ENCODE measurements around the gene TMEM169. TPM values are rescaled to one million over a fixed set of nuclear protein-coding genes. Genes with fewer than 3 reads are reported as not detected.
A peak's percentile ranks its signal among the peaks of the same experiment; 100 is the strongest.

The TMEM169 gene
- total and polyA plus RNA-seq, 10 of the 15 experiments (the other 5 are each of a cell fraction or from before 2014, with no cell fraction given): 0.23 to 3.2 (median 2.3) TPM

DNA sequence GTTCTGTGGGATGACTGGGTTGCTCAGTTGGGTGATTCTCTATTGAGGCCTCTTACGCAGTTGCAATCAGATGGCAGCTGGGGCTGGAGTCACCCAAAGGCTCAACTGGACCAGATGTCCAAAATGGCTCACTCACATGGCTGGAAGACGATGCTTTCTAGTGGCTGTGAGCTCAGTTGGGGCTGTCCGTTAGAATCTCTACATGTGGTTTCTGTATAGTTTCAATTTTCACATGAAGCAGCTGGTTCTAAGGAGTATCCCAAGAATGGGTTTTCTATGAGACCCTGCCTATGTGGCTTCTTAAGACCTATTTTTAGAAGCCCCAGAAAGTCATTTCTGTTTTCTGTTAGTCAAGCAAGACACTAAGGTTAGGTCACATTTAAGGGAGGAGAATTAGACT is 31.9 kb downstream of the TMEM169 start (continued):
- TF ChIP-seq, protein P1, sequence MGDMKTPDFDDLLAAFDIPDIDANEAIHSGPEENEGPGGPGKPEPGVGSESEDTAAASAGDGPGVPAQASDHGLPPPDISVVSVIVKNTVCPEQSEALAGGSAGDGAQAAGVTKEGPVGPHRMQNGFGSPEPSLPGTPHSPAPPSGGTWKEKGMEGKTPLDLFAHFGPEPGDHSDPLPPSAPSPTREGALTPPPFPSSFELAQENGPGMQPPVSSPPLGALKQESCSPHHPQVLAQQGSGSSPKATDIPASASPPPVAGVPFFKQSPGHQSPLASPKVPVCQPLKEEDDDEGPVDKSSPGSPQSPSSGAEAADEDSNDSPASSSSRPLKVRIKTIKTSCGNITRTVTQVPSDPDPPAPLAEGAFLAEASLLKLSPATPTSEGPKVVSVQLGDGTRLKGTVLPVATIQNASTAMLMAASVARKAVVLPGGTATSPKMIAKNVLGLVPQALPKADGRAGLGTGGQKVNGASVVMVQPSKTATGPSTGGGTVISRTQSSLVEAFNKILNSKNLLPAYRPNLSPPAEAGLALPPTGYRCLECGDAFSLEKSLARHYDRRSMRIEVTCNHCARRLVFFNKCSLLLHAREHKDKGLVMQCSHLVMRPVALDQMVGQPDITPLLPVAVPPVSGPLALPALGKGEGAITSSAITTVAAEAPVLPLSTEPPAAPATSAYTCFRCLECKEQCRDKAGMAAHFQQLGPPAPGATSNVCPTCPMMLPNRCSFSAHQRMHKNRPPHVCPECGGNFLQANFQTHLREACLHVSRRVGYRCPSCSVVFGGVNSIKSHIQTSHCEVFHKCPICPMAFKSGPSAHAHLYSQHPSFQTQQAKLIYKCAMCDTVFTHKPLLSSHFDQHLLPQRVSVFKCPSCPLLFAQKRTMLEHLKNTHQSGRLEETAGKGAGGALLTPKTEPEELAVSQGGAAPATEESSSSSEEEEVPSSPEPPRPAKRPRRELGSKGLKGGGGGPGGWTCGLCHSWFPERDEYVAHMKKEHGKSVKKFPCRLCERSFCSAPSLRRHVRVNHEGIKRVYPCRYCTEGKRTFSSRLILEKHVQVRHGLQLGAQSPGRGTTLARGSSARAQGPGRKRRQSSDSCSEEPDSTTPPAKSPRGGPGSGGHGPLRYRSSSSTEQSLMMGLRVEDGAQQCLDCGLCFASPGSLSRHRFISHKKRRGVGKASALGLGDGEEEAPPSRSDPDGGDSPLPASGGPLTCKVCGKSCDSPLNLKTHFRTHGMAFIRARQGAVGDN (IDR thresholded peaks at IDR 0.05): peak; percentile 62; the same call in 1 of the 2 replicates
- TF ChIP-seq NBN (IDR thresholded peaks at IDR 0.05) (no peak), NR2F1 (conservative IDR thresholded peaks at IDR 0.05) (peak; percentile 32; the same call in 1 of the 2 replicates), CHD1 (IDR thresholded peaks at IDR 0.05; ENCODE audit: low read depth, low read length) (no peak), ASH2L (IDR thresholded peaks at IDR 0.05; ENCODE audit: borderline replicate concordance, low read depth) (no peak), POLR2A (IDR thresholded peaks at IDR 0.05; ENCODE audit: low read depth, low read length) (peak; percentile 59), GABPA (IDR thresholded peaks at IDR 0.05; ENCODE audit: low read depth) (0 out of 2 replicates have a peak, but pooled peaks have one; percentile 41), SIX5 (IDR thresholded peaks at IDR 0.05; ENCODE audit: low read depth, low read length, severe bottlenecking) (no peak), IKZF2 (IDR thresholded peaks at IDR 0.05) (peak; percentile 47 to 61; a peak in 2 of 4 replicates)
- TF ChIP-seq, protein P2, sequence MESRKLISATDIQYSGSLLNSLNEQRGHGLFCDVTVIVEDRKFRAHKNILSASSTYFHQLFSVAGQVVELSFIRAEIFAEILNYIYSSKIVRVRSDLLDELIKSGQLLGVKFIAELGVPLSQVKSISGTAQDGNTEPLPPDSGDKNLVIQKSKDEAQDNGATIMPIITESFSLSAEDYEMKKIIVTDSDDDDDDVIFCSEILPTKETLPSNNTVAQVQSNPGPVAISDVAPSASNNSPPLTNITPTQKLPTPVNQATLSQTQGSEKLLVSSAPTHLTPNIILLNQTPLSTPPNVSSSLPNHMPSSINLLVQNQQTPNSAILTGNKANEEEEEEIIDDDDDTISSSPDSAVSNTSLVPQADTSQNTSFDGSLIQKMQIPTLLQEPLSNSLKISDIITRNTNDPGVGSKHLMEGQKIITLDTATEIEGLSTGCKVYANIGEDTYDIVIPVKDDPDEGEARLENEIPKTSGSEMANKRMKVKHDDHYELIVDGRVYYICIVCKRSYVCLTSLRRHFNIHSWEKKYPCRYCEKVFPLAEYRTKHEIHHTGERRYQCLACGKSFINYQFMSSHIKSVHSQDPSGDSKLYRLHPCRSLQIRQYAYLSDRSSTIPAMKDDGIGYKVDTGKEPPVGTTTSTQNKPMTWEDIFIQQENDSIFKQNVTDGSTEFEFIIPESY (IDR thresholded peaks at IDR 0.05): no peak
- TF ChIP-seq, protein P3, sequence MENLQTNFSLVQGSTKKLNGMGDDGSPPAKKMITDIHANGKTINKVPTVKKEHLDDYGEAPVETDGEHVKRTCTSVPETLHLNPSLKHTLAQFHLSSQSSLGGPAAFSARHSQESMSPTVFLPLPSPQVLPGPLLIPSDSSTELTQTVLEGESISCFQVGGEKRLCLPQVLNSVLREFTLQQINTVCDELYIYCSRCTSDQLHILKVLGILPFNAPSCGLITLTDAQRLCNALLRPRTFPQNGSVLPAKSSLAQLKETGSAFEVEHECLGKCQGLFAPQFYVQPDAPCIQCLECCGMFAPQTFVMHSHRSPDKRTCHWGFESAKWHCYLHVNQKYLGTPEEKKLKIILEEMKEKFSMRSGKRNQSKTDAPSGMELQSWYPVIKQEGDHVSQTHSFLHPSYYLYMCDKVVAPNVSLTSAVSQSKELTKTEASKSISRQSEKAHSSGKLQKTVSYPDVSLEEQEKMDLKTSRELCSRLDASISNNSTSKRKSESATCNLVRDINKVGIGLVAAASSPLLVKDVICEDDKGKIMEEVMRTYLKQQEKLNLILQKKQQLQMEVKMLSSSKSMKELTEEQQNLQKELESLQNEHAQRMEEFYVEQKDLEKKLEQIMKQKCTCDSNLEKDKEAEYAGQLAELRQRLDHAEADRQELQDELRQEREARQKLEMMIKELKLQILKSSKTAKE (IDR thresholded peaks at IDR 0.05; ENCODE audit: low read depth, poor library complexity, severe bottlenecking): peak; percentile 53
- TF ChIP-seq, protein P4, sequence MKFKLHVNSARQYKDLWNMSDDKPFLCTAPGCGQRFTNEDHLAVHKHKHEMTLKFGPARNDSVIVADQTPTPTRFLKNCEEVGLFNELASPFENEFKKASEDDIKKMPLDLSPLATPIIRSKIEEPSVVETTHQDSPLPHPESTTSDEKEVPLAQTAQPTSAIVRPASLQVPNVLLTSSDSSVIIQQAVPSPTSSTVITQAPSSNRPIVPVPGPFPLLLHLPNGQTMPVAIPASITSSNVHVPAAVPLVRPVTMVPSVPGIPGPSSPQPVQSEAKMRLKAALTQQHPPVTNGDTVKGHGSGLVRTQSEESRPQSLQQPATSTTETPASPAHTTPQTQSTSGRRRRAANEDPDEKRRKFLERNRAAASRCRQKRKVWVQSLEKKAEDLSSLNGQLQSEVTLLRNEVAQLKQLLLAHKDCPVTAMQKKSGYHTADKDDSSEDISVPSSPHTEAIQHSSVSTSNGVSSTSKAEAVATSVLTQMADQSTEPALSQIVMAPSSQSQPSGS (IDR thresholded peaks at IDR 0.05; ENCODE audit: low read length): peak; percentile 90
- TF ChIP-seq, protein P5, sequence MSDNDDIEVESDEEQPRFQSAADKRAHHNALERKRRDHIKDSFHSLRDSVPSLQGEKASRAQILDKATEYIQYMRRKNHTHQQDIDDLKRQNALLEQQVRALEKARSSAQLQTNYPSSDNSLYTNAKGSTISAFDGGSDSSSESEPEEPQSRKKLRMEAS (IDR thresholded peaks at IDR 0.05; ENCODE audit: low read depth, low read length): peak; percentile 65
- TF ChIP-seq, protein P6, sequence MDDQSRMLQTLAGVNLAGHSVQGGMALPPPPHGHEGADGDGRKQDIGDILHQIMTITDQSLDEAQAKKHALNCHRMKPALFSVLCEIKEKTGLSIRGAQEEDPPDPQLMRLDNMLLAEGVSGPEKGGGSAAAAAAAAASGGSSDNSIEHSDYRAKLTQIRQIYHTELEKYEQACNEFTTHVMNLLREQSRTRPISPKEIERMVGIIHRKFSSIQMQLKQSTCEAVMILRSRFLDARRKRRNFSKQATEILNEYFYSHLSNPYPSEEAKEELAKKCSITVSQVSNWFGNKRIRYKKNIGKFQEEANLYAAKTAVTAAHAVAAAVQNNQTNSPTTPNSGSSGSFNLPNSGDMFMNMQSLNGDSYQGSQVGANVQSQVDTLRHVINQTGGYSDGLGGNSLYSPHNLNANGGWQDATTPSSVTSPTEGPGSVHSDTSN (IDR thresholded peaks at IDR 0.05; ENCODE audit: insufficient replicate concordance, low read depth, low read length): no peak
- TF ChIP-seq, protein P7, sequence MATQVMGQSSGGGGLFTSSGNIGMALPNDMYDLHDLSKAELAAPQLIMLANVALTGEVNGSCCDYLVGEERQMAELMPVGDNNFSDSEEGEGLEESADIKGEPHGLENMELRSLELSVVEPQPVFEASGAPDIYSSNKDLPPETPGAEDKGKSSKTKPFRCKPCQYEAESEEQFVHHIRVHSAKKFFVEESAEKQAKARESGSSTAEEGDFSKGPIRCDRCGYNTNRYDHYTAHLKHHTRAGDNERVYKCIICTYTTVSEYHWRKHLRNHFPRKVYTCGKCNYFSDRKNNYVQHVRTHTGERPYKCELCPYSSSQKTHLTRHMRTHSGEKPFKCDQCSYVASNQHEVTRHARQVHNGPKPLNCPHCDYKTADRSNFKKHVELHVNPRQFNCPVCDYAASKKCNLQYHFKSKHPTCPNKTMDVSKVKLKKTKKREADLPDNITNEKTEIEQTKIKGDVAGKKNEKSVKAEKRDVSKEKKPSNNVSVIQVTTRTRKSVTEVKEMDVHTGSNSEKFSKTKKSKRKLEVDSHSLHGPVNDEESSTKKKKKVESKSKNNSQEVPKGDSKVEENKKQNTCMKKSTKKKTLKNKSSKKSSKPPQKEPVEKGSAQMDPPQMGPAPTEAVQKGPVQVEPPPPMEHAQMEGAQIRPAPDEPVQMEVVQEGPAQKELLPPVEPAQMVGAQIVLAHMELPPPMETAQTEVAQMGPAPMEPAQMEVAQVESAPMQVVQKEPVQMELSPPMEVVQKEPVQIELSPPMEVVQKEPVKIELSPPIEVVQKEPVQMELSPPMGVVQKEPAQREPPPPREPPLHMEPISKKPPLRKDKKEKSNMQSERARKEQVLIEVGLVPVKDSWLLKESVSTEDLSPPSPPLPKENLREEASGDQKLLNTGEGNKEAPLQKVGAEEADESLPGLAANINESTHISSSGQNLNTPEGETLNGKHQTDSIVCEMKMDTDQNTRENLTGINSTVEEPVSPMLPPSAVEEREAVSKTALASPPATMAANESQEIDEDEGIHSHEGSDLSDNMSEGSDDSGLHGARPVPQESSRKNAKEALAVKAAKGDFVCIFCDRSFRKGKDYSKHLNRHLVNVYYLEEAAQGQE (IDR thresholded peaks at IDR 0.05; ENCODE audit: low read depth, low read length): no peak
